CD4-positive, alpha-beta T cell treated with Interleukin-6 at 100 ng/mL for 8 hours (primary cell): ENCODE measurements around the gene VSTM5.

ENCODE experiments used
- DNase-seq: peaks from one replicate; pipeline ENCODE4 v3.0.0-alpha.2; 2020; ENCODE audit warnings: mixed read lengths, low spot score

VSTM5 gene

DNA sequence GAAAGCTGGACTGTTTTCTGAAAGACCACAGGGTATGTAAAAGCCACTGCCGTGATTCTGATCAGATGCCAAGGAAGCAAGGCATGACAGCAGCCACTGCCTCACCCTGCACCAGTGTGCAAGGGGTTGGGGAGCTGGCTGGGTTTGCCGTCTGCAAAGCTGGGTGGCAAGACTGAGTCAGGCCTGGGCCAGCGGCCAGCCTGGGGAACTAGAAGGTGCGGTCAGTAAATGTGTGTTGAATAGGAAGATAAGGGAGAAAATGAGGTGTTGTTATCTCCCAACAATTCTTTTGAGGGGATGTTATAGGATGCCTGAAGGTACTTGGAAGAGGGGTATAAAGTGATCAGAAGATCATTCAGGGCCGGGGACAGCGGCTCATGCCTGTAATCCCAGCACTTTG lies 8.0 kb downstream of the VSTM5 start:
- no peak for DNase-seq

DNA sequence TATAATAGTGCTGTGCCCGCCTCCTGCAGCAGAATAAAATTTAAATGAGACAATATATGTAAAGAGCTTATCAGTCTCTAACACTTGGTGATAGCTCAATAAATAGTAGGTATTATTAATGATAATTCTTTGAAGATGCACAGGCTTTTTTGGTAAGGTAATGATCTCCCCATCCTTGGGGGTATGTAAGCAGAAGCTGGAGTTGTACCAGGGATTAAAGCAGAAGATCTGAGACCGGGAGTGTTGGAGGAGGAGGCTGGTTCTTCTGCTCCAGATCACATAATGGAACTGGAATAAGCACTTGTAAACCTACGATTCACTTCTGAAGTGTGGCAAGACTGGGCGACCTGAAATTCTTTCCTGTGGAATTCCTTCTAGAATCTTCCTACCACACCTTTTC lies 8.4 kb downstream of the VSTM5 start:
- no peak for DNase-seq

DNA sequence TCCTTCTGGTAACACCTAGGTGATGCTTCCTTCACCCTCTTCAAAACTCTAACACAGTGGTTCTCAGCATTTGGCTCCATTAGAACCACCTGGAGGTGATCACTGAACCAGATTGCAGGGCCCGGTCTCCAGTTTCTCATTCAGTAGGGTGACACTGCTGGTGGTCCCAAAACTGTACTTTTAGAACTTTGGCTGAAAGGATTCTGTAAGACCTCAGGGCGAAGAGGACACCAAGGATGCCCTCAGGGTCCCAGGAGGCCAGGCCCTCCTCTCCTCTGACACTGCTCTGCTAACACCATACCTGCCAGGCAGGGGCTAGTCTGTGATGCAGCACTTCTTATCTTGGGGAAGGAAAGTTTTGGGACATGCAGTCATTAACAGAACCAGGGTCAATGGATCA lies 9.0 kb downstream of the VSTM5 start:
- DNase-seq = no peak

DNA sequence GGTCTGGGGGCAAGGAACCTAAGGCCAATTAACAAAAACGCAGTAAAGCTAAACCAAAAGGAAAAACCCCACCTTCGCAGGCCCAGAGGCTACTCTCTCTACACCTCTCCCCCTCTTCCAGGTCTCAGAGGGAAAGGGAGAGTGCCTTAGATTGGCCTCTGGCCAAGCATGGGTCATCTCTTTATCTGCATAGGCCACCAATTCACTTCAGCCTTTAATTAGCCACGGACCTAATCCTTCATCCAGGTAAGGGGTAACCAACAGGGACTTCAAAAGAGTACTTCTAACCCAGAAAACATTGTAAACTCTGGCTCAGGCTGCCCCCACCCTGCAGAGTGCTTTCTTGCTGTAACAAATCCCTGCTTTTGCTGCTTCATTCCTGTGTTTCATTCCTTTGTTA lies 9.4 kb downstream of the VSTM5 start:
- no peak for DNase-seq

DNA sequence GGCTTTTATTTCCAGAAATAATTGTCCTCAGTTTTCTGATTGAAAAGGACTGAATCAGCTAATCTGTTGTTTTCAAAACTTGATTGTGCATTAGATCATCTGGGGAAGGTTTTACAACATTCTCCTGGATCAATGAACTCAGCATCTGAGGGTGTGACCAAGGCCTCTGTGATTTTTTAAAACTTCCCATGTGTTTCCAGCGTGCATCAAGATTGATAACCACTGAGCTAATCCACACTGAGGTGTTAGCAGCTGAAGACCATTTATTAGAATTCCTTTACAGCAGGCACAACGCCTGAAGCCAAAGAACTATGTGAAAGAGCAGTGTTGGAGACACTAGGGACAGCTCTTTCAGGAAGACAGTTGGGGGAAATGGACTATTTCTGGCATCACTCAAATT lies 10.2 kb downstream of the VSTM5 start:
- no peak for DNase-seq

DNA sequence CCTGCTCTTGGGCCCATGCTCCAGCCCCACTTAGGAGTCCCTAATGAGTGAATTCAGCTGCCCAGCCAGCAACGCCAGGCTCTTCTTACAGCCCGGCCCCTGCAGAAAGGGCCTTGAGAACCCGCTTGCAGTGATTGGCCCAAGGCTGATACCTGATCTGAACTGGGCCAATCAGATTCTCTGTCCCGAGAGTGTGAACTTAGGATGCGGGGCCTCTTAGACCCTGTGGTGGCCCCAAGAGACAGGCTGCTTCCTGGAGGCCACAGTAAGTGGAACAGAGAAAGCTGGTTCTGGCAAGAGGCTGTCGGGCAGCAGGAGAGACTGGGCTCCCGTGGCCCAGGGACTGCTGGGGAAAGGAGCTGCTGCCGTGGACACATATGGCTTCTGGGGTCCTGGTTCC lies 11.5 kb downstream of the VSTM5 start:
- no peak for DNase-seq

DNA sequence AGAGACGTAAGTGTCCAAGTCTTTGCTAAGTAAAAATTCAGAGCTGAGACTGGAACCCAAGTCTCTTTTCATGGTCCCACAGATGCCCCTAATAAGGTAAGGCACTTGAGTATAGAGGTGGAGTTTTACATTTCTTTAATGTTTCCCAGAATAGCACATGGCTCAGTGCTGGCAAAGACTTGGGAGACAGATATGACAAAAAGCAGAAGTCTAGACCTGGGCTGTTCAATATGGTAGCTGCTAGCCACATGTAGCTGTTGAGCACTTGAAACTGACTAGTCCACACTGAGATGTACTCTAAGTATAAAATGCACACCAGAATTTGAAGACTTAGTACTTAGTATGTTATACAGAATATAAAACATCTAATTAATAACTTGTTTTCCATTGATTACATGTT lies 17.6 kb downstream of the VSTM5 start:
- no peak for DNase-seq

DNA sequence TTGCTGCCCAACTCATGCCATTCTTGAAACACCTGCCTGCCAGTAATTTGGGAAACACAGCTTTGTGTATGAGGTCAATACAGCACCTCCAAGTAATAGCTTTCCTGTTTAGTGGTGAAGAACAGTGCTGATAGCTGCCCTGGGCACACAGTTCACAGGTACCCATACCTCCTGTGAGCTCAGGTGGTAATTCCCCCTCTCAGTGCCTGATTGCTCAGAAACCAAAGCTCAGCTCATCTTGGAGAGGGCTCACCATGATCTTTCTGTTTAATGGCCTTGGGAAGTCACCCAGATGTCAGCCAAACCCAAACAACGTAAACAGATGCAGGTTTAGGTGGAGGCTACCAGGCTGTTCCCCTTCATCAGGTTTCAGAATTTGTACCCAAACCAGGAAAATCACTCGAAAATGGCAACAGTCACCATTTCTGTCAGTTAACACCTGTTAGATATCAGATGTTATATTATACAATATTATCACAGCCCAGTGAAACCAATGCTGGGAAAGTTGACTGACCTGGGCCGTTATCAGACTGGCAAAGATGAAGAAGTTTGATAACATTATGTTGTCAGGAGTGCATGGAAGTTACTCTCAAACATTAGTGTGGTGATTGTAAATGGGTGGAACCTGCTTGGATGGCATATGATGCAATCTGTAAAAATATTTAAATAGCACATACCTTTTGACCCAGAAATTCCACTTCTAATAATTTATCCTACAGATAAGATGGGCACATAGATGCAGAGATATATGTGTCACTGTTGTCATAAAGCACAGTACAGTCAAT lies 18.9 kb downstream of the VSTM5 start:
- no peak for DNase-seq

DNA sequence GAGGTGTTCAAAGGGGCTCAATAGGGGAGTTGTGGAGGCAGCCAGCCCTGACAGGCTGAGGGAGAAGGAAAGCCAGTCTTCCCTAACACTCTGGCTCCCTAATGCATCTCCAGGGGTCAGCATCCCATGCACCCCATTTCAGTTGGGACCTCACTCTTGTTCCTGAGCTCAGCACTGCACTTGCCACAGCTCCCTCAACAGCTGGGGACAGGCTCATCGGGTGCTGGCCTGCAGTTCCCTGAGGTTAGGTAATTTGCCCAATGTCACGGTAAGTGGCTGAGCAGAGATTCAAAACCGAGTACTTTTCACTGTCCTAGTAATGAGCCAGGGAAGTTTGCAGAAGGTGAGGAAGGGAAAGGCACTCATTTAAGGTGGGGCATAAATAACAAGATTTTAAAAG lies 20.8 kb downstream of the VSTM5 start:
- DNase-seq = no peak

DNA sequence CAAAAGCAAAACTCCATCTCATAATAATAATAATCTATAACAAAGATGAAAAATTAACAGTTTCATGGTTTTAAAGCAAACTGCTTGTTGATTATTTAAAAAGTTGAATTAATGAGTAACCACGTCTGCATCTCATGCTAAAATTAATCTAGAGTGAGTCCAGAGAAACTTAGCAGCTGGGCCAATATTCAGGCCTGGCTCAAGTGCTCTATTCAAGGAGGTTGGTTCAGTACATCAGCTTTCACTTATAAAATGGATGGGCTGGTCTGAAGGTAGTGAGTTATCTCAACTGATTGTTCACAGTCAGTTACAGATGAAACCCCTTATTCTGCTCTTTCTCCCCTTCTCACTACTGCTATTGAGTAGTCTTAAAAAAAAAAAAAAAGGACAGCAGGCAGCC lies 23.1 kb downstream of the VSTM5 start:
- DNase-seq = no peak

DNA sequence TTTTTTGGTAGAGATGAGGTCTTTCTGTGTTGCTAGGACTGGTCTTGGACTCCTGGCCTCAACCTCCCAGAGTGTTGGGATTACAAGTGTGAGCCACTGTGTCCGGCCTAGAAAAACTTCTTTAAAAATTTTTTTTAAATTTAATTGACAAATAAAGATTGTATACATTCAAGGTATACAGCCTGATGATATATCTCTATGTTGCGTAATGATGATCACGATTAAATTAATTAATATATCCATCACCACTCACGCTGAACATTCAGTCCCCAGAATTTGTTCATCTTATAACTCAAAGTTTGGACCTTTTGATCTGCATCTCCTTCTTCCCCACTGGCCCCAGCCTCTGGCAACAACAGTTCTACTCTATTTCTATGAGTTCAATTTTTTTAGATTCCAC lies 27.2 kb downstream of the VSTM5 start:
- no peak for DNase-seq

DNA sequence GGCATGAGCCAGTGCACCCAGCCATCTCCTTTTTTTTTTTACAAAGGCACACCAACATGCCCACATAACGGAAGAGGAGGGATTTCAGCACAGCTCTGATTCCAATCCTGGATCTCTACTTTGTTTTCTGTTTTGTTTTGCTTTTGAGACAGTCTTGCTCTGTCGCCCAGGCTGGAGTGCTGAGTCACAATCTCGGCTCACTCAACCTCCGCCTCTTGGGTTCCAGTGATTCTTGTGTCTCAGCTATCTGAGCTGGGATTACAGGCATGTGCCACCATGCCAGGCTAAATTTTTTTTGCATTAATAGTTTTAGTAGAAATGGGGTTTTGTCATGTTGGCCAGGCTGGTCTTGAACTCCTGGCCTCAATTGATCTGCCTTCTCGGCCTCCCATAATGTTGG lies 28.1 kb downstream of the VSTM5 start:
- DNase-seq = no peak

DNA sequence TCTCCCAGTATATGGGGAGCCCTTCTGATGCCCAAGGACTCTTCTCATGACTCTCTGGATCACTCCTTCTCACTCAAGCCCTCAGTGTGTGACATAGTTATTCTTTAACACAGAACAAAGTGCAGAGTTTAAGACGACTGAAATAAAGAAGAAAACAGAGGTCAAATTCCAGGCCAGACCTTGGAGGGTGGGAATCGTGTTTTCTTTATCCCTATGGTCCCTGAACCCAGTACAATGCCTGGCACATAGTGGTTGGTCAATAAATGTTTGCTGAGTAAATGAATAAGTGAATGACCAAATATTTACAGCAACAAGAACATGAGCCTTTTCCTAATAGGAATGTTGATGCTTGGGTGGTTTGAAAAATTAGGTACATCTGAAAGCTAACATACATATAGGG lies 28.8 kb downstream of the VSTM5 start:
- DNase-seq = no peak

DNA sequence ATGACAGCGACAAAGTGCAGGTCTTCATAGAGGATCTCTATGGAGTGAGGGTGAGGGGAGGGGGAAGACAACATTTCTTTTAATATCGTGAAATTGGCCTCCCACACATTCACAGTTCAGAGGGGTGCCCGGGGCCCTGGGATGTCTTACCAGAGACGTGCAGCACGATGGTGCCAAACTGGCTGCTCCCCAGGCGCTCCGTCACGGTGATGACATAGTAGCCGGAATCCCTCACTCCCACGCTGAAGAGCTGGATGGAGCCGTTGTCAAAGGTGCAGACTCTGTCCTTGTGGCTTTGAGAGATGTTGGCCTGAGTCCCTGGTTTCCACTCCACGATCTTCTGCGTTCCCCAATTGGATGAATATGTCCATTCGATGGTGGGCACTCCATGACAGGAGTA lies 29.6 kb downstream of the VSTM5 start:
- no peak for DNase-seq

DNA sequence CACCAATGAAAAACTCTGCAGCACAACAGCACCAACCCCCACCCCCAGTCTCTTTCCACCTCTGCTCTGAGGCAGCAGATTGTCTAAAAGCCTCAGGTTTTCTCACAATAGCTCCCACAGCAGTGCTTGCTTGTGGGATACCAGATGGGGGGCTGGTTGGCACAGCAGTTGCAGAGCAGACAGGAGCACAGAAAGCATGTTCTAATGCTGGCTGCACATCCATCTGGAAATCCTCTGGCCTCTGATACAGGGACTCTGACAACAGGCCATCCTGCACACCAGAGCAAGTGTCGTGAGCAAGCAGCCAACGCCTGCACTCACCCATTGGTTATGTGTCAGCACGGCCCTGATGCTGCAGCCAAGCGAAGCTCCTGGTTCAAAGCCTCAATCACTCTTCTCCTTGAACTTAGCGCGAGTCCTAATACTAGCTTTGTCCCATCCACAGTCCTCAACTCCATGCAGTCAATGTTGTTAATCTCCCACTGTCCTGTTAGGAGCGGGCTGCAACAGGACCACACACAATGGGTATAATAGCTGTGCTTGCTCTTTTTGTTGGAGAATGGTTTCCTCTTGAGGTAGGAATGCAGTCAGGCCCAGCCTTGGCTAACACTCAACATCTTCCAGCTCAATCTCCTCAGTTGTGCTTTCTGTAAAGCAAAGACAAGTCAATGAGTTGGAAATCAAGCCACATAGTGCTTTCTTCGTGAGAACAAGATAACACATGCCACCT lies 30.3 kb downstream of the VSTM5 start:
- no peak for DNase-seq

DNA sequence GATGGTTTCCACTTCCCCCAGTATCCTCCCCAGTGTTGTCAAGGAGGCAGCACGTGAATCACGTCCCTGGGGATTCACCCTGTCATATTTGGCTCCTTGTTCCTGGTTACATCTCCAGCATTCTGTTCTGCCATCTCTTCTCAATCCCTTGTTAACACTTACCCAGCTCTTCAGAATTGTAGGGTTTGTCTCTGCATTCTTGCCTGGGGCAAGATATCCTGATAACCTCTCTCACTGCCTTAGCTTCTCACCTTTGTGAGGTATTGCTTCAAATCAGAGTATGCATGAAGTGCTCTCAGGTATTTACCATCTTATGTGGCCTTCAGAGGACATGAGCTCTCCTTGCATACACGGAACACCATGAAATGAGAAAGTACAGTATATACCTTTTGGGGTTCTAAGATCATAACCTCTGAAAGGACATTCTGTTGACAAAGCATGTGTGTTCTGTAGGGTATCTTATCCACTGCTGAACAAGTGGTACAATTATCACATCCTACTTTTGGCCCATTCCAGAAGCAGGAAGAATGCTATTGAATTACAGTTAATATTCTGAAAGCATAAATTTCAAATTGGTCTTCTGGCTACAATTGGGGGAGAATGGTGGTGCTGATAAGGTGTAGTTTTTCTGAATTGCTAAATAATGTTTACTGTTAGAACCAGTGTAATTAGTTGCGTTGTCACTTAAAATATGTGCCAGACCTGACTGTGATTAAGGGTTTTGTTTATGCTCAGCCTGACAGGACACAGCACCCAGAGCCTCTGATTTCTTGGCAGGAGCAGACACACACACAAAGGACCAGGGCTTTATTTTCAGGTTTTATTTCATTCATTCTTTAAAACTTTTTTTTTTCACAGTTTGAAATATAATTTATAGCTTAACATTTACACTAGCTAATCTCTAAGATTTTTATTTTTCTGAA lies 32.7 kb downstream of the VSTM5 start:
- no peak for DNase-seq

DNA sequence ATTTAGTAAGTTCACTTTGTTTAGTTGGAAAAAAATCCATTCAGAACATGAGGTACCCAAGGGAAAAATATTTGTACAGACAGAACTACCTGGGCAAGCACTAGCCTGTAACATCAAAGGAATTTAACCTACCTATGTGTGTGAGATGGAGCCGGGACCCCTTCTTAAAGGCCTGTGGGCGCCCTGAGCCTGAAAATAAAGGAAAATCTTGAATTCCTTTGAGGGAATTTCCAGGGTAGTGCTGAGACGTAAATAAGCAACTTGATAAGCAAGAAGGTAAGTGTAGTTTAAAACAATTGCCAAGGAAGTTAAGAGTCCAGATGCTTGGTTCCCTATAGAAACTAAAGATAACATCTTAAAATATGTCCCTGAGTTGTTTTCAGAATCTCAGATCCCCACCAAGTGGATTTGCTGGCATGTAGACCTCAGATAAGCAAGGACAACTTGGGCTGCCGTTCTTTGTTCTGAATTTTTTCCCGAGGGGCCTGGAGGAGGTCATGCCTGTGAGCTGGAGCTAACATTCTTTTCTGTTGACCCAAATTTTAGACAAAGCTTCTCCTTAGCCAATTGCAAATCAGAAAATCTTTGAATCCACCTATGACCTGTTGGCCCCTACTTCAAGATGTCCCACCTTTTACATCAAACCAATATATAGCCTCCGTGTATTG lies 35.3 kb downstream of the VSTM5 start:
- DNase-seq = no peak

DNA sequence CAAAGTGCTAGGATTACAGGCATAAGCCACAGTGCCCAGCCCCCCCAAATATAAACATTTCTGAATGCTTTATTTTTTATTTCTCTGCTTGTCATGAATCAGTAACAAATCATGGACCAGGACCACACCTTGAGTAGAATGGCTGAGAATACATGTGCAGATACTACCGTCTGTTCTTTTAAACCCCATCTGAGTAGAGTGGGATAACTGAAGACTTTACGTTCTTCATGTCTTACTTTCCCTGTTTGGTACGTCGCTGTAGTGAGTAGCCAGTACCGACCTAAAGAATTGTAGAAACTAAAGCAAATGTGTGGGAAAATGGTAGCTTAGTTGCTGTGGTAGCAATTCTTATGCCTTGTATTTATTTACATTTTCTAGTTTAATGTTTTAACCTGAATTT lies 36.4 kb downstream of the VSTM5 start:
- no peak for DNase-seq

DNA sequence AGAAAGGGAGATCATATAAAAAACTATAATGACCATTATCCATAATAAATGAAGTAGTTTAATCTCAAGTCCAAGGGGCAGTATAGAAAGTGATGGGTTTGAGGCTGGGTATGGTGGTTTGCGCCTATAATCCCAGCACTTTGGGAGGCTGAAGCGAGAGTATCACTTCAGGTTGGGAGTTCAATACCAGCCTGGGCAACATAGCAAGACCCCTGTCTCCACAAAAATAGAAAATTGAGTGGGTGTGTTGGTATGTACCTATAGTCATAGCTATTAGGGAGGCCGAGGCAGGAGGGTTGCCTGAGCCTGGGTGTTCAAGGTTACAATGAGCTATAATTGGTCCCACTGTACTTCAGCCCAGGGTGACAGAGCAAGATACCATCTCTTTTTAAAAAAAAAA lies 42.4 kb downstream of the VSTM5 start:
- no peak for DNase-seq

DNA sequence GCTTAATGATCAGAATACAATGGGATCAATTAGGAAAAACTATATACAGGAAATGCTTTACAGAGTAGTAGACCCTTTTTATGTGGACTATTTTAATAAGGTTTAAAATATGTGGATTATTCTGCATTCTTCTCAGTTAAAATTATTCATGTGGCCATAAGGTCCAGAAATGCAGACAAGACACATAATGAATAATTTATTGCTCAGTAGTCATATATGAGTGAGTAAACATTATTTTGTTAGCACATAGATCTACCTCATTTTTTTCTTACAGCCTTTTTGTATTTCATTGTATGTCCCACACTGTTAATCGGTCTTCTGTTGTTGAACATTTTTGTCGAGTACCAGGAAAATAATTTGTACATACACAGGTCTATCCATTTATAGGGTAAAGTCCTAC lies 45.5 kb downstream of the VSTM5 start:
- DNase-seq = no peak

DNA sequence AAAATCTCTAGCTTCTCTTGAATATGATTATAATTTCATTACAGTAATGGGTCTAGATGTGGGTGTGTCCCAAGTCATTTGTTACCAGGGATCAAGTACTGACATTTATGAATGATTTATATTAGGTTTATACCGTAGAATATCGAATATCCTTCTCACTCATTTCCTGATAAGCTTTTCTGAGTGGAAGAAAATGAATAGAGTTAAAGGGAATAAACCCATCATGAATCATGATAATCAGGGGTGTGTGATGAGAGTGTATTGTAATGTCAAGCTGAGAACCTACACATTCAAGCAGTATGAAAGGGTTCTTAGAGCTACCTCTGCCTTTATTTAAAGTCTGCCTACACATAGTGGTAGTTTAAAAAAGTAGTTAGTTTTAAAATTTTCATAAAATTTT lies 49.1 kb downstream of the VSTM5 start:
- DNase-seq = no peak
